ENCODE results near the gene ANKMY2. TPM values are rescaled to one million over a fixed set of nuclear protein-coding genes. Genes with fewer than 3 reads are reported as not detected.
"Not testable (repeated sequence)": the region's sequence is repeated elsewhere in the genome, so short reads cannot be mapped to it uniquely, and the experiment has no call there.

Gene ANKMY2
- 8.7 TPM in 2 replicates for total RNA-seq

GRCh38 chr7:16645593-16646471, at the start of gene ANKMY2, which contains the start of gene BZW2:
Gene ANKMY2 (minus strand): TSS chr7:16645754. CDS start chr7:16645573, 181 bp downstream.
Gene BZW2 (plus strand): TSS chr7:16646181. CDS start chr7:16665444, 19,263 bp downstream.
- Mint-ChIP-seq H3K27me3 (ENCODE audit: low read depth) (no peaks in the 10 kb centered on the region), H3K9me3 (no peaks in the 10 kb centered on the region), H3K36me3 (ENCODE audit: low read depth) (peaks cover 35% of the 10 kb centered on the region), H3K4me1 (ENCODE audit: low read depth) (peaks cover 51% of the 10 kb centered on the region), H3K4me3 (ENCODE audit: low read depth) (peak within 1 kb of the TSS; percentile 97), H3K27ac (peak within 1 kb of the TSS; percentile 97)
- intact Hi-C loops (cut with micrococcal nuclease) = loop anchor here (1.0 to 10.0 kb wide), 8 partner anchors 26 to 1299 kb away; partner anchors contain the start of genes AHR, SNX13 and TSPAN13
- DNase-seq (ENCODE audit: low spot score) = peak; percentile 93

- no peak for DNase-seq (ENCODE audit: low spot score)
- Mint-ChIP-seq H3K27ac (no peak overlapping the region), H3K36me3 (ENCODE audit: low read depth) (peaks cover 76% of the 10 kb centered on the region), H3K9me3 (no peaks in the 10 kb centered on the region), H3K4me3 (ENCODE audit: low read depth) (no peak overlapping the region), H3K4me1 (ENCODE audit: low read depth) (peaks cover 5% of the 10 kb centered on the region), H3K27me3 (ENCODE audit: low read depth) (no peaks in the 10 kb centered on the region)
- intact Hi-C loops (cut with micrococcal nuclease) = loop anchor here (5.0 kb wide), 1 partner anchor 222 kb away; no protein-coding TSS in a partner anchor
Observed at GRCh38 chr7:16694806-16695205, 49.3 kb upstream of the ANKMY2 start.

GRCh38 chr7:16693601-16694318, 48.2 kb upstream of the ANKMY2 start:
- Mint-ChIP-seq H3K9me3 (no peaks in the 10 kb centered on the region), H3K4me1 (ENCODE audit: low read depth) (peaks cover 5% of the 10 kb centered on the region), H3K27ac (no peak overlapping the region), H3K4me3 (ENCODE audit: low read depth) (no peak overlapping the region), H3K36me3 (ENCODE audit: low read depth) (peaks cover 68% of the 10 kb centered on the region), H3K27me3 (ENCODE audit: low read depth) (no peaks in the 10 kb centered on the region)
- intact Hi-C loops (cut with micrococcal nuclease) = no loop called here
- no peak for DNase-seq (ENCODE audit: low spot score)

DNA sequence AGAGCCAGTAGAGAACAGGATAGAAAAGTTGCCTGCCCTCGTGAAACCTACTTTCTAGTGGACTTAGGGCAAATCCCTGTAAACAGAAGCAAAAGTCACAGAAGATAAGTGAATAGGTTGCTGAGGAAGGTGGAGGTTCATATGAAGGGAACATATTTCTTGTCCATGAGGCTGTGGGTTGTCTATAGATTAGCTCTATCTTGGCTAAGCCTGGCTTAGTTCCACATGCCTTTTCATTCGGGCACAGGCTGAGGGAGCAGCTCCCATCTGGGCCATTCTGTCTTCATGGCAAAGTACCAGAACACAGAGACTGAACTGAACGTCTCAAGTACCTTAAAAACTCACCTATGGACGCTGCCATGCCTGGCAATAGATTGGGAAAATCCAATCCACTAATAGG, 45.7 kb upstream of the ANKMY2 start:
- peaks cover 5% of the 10 kb centered on the region for H3K4me1 Mint-ChIP-seq (ENCODE audit: low read depth)
- intact Hi-C loops (cut with micrococcal nuclease) = no loop called here
- H3K36me3 Mint-ChIP-seq (ENCODE audit: low read depth) = peaks cover 60% of the 10 kb centered on the region
- no peak for DNase-seq (ENCODE audit: low spot score)
- no peak overlapping the region for H3K27ac Mint-ChIP-seq
- no peak overlapping the region for H3K4me3 Mint-ChIP-seq (ENCODE audit: low read depth)
- no peaks in the 10 kb centered on the region for H3K27me3 Mint-ChIP-seq (ENCODE audit: low read depth)
- no peaks in the 10 kb centered on the region for H3K9me3 Mint-ChIP-seq

DNA sequence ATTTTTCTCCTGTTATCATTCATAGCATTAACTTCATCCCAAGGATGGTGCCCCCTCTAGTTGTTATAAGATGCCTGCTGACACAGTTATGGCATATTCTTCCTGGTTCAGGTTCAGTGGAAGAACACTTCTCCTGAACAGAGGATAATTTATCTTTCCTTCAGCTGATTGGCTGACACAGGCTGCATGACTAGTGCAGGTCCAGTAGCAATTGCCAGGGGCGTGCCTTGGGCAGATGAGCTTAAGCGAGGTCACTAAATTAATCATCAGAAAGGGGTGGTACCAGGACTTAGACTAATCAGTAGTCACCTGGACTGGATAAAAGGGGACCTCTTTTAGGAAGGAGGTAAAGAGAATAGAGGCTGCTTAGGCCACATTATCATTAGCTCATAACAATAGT, 42.7 kb upstream of the ANKMY2 start:
- Mint-ChIP-seq H3K9me3 (no peaks in the 10 kb centered on the region), H3K4me3 (ENCODE audit: low read depth) (no peak overlapping the region), H3K27me3 (ENCODE audit: low read depth) (no peaks in the 10 kb centered on the region), H3K36me3 (ENCODE audit: low read depth) (peaks cover 64% of the 10 kb centered on the region), H3K27ac (no peak overlapping the region), H3K4me1 (ENCODE audit: low read depth) (peaks cover 20% of the 10 kb centered on the region)
- no peak for DNase-seq (ENCODE audit: low spot score)
- intact Hi-C loops (cut with micrococcal nuclease) = no loop called here

GRCh38 chr7:16685535-16685934, 40.0 kb upstream of the ANKMY2 start:
- Mint-ChIP-seq H3K36me3 (ENCODE audit: low read depth) (peaks cover 62% of the 10 kb centered on the region), H3K4me1 (ENCODE audit: low read depth) (peaks cover 20% of the 10 kb centered on the region), H3K9me3 (no peaks in the 10 kb centered on the region), H3K27me3 (ENCODE audit: low read depth) (no peaks in the 10 kb centered on the region), H3K27ac (peak overlapping the region; percentile 79), H3K4me3 (ENCODE audit: low read depth) (peak overlapping the region; percentile 7)
- intact Hi-C loops (cut with micrococcal nuclease) = no loop called here
- DNase-seq (ENCODE audit: low spot score) = no peak

- DNase-seq (ENCODE audit: low spot score) = no peak
- intact Hi-C loops (cut with micrococcal nuclease) = loop anchor here (5.0 kb wide), 1 partner anchor 38 kb away; the partner anchor contains the start of genes ANKMY2 and BZW2
- Mint-ChIP-seq H3K4me3 (ENCODE audit: low read depth) (no peak overlapping the region), H3K36me3 (ENCODE audit: low read depth) (peaks cover 67% of the 10 kb centered on the region), H3K27ac (peak overlapping the region; percentile 79), H3K4me1 (ENCODE audit: low read depth) (peaks cover 20% of the 10 kb centered on the region), H3K27me3 (ENCODE audit: low read depth) (no peaks in the 10 kb centered on the region), H3K9me3 (no peaks in the 10 kb centered on the region)
Observed at GRCh38 chr7:16684935-16685334, 39.4 kb upstream of the ANKMY2 start.

GRCh38 chr7:16678645-16679566, 33.4 kb upstream of the ANKMY2 start:
- DNase-seq (ENCODE audit: low spot score); H3K4me3 Mint-ChIP-seq (ENCODE audit: low read depth); H3K4me1 Mint-ChIP-seq (ENCODE audit: low read depth); H3K27me3 Mint-ChIP-seq (ENCODE audit: low read depth); H3K9me3 Mint-ChIP-seq; H3K27ac Mint-ChIP-seq; intact Hi-C loops (cut with micrococcal nuclease): not testable (repeated sequence)
- peaks cover 69% of the 10 kb centered on the region for H3K36me3 Mint-ChIP-seq (ENCODE audit: low read depth)

DNA sequence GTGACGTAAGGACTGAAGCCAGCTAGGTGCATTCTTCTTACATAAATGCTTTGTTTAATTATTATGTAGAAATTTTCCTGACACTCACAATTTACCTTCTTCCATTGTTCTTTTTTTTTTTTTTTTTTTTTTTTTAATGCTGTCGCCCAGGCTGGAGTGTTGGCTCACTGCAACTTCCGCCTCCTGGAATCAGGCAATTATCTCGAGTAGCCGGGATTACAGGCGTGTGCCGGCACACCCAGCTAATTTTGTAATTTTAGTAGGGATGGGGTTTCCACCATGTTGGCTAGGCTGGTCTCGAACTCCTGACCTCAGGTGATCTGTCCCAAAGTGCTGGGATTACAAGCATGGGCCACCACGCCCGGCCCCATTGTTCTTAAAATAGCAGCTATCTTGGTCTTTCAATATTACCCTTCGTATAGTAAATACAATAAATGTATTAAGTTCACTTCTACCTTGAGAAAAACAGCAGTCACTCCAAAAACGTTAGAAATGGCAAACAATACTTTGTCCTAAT, 32.5 kb upstream of the ANKMY2 start:
- H3K27me3 Mint-ChIP-seq (ENCODE audit: low read depth) = no peaks in the 10 kb centered on the region
- H3K27ac Mint-ChIP-seq = no peak overlapping the region

DNA sequence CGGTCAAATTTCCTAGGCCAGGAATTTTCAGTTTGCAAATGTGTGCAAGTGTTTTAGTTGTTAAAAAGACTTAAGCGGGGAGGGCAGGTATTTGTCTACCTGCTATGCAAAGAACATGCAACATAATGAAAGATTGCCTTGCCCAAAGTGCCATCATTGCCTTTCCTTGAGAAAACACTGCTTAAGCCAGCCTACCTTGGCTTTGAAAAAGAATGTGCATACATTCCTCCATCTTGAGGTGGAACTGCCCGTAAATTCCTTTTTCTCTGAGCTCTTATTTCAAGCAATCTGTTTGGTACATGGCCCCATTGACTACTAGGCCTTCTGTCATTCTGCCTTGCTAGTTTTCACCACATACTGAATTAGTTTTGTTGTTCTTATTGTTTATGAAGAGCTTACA, 29.7 kb upstream of the ANKMY2 start:
- intact Hi-C loops (cut with micrococcal nuclease) = no loop called here
- Mint-ChIP-seq H3K36me3 (ENCODE audit: low read depth) (peaks cover 68% of the 10 kb centered on the region), H3K4me3 (ENCODE audit: low read depth) (no peak overlapping the region), H3K9me3 (peaks cover 3% of the 10 kb centered on the region), H3K27ac (no peak overlapping the region), H3K27me3 (ENCODE audit: low read depth) (no peaks in the 10 kb centered on the region), H3K4me1 (ENCODE audit: low read depth) (peaks cover 6% of the 10 kb centered on the region)
- DNase-seq (ENCODE audit: low spot score) = no peak

More for the DNA sequence above, 32.5 kb upstream of the ANKMY2 start:
- intact Hi-C loops (cut with micrococcal nuclease) = no loop called here
- no peak for DNase-seq (ENCODE audit: low spot score)
- Mint-ChIP-seq H3K4me3 (ENCODE audit: low read depth) (no peak overlapping the region), H3K9me3 (no peaks in the 10 kb centered on the region), H3K36me3 (ENCODE audit: low read depth) (peaks cover 65% of the 10 kb centered on the region), H3K4me1 (ENCODE audit: low read depth) (no peaks in the 10 kb centered on the region)

DNA sequence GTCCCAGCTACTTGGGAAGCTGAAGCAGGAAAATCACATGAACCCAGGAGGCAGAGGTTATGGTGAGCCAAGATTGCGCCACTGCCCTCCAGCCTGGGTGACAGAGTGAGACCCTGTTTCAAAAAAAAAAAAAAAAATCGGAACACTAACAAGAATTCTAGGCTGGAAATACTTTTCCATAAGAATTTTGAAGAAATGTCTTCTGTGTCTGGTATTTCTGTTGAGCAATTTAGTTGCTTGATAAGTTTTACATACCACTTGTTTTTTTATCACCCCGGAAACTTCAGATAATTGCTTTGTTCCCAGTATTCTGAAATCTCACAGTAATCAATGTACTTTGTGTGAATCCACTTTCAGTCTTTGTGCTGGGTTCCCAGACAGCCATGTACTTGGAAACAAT, 26.3 kb upstream of the ANKMY2 start:
- Mint-ChIP-seq H3K4me1 (ENCODE audit: low read depth) (peaks cover 18% of the 10 kb centered on the region), H3K36me3 (ENCODE audit: low read depth) (peaks cover 73% of the 10 kb centered on the region), H3K27me3 (ENCODE audit: low read depth) (no peaks in the 10 kb centered on the region), H3K4me3 (ENCODE audit: low read depth) (no peak overlapping the region), H3K9me3 (peaks cover 6% of the 10 kb centered on the region), H3K27ac (no peak overlapping the region)
- DNase-seq (ENCODE audit: low spot score) = no peak
- intact Hi-C loops (cut with micrococcal nuclease) = no loop called here
